ENCODE measurements around the gene PIGH.
"Not testable (repeated sequence)": the region's sequence is repeated elsewhere in the genome, so short reads cannot be mapped to it uniquely, and the experiment has no call there.

PIGH gene

GRCh38 chr14:67553547-67553946 lies 46.5 kb downstream of the PIGH start:
- DNase-seq (ENCODE audit: low read depth in 4 of 4, low spot score in 1 of 4): no peak

- DNase-seq (ENCODE audit: low read depth in 4 of 4, low spot score in 1 of 4): no peak
These were observed 48.1 kb downstream of the PIGH start for GRCh38 chr14:67551940-67552339.

- DNase-seq (ENCODE audit: low read depth in 4 of 4, low spot score in 1 of 4): no peak
These were observed 48.9 kb downstream of the PIGH start for GRCh38 chr14:67551123-67551522.

- no peak for DNase-seq (ENCODE audit: low read depth in 4 of 4, low spot score in 1 of 4)
These were observed 50.3 kb downstream of the PIGH start for GRCh38 chr14:67549734-67550133.

- no peak for DNase-seq (ENCODE audit: low read depth in 4 of 4, low spot score in 1 of 4)
These were observed 52.8 kb downstream of the PIGH start for GRCh38 chr14:67547224-67547780.

- no peak for DNase-seq (ENCODE audit: low read depth in 4 of 4, low spot score in 1 of 4)
These were observed 55.5 kb downstream of the PIGH start for GRCh38 chr14:67544590-67544989.

- not testable (repeated sequence) for DNase-seq (ENCODE audit: low read depth in 4 of 4, low spot score in 1 of 4)
These were observed 57.4 kb downstream of the PIGH start for GRCh38 chr14:67542620-67543019.

- no peak for DNase-seq (ENCODE audit: low read depth in 4 of 4, low spot score in 1 of 4)
These were observed 58.4 kb downstream of the PIGH start for GRCh38 chr14:67541448-67542387.
